Esophagus mucosa (tissue), 1 donor: Measurements from ENCODE around the gene C6orf163. TPM values are rescaled to one million over a fixed set of nuclear protein-coding genes. Genes with fewer than 3 reads are reported as not detected.

Experiments used
- total RNA-seq: library from RNA; stranded (reverse); gene quantifications from one replicate; pipeline ENCODE4 v1.2.4, GENCODE V29; 2023
- donor health status: DM: yes; HTN: yes; CAD: no.

The C6orf163 gene
- total RNA-seq, 1 donor from 2014 or later: 1.1 TPM

Other genes with a start within 250 kb of the C6orf163 start
- gene CGA, start 249.7 kb upstream of the C6orf163 start, total RNA-seq: not detected
- 21.6 TPM for gene ZNF292, start 189.2 kb upstream of the C6orf163 start, total RNA-seq
- gene SMIM8, start 22.2 kb upstream of the C6orf163 start, total RNA-seq: 4.0 TPM
- not detected for gene GJB7, start 15.5 kb upstream of the C6orf163 start, total RNA-seq
- gene CFAP206, start 63.2 kb downstream of the C6orf163 start, total RNA-seq: 0.28 TPM
- 6.5 TPM for gene SLC35A1, start 128.2 kb downstream of the C6orf163 start, total RNA-seq
- gene RARS2, start 245.2 kb downstream of the C6orf163 start, total RNA-seq: 24.0 TPM
- gene ORC3, start 245.3 kb downstream of the C6orf163 start, total RNA-seq: 10.4 TPM